HepG2 (cell line): ENCODE results near the gene CHRD. TPM values are rescaled to one million over a fixed set of nuclear protein-coding genes. Genes with fewer than 3 reads are reported as not detected.

Source experiments
- ATF7-NPFF ChIP-seq: sonication (generic); formaldehyde crosslinking; IDR thresholded peaks from 2 replicates; pipeline ENCODE4 v1.8.1; 2023; ENCODE audit warnings: mild to moderate bottlenecking, low read depth, missing genetic modification reagents, moderate library complexity
- BRD4 ChIP-seq: sonication (generic); formaldehyde crosslinking; IDR thresholded peaks from 2 replicates; pipeline ENCODE4 v1.4.0; 2020; ENCODE audit warnings: missing genetic modification reagents
- DNMT1 ChIP-seq: sonication (generic); formaldehyde crosslinking; IDR thresholded peaks from 2 replicates; pipeline ENCODE4 v1.5.1; 2020; ENCODE audit warnings: mild to moderate bottlenecking, missing genetic modification reagents
- GATAD2A ChIP-seq: IDR thresholded peaks from 2 replicates; pipeline ENCODE4 v1.6.1; 2016
- MTA1 ChIP-seq: sonication (generic); formaldehyde crosslinking; IDR thresholded peaks from 2 replicates; pipeline ENCODE4 v1.4.0; 2020; ENCODE audit warnings: missing genetic modification reagents, mild to moderate bottlenecking, borderline replicate concordance
- NR2F6 ChIP-seq, 2 experiments: IDR thresholded peaks; 2 replicates each; pipeline ENCODE4 v1.6.1; 2016; ENCODE audit warnings: antibody characterized with exemption in 1 of 2, mild to moderate bottlenecking in 1 of 2
- PRPF4 ChIP-seq: fragments of 200-400 bp; formaldehyde crosslinking; IDR thresholded peaks from 2 replicates; pipeline ENCODE4 v1.6.1; 2016; ENCODE audit warnings: low read length, low read depth; ENCODE audit not compliant: poor library complexity, severe bottlenecking
- RAD21 ChIP-seq: fragments of 450-650 bp; formaldehyde crosslinking; IDR thresholded peaks from 2 replicates; pipeline ENCODE4 v1.5.0; 2020; ENCODE audit warnings: mild to moderate bottlenecking
- RFXANK ChIP-seq: IDR thresholded peaks from 2 replicates; pipeline ENCODE4 v1.6.1; 2016
- SIN3B ChIP-seq: fragments of 150-350 bp; IDR thresholded peaks from 2 replicates; pipeline ENCODE4 v1.6.1; 2014; ENCODE audit warnings: low read length
- YEATS2 ChIP-seq: sonication (generic); formaldehyde crosslinking; IDR thresholded peaks from 2 replicates; pipeline ENCODE4 v1.4.0; 2020; ENCODE audit warnings: missing genetic modification reagents, borderline replicate concordance
- ZNF335 ChIP-seq: sonication (generic); formaldehyde crosslinking; IDR thresholded peaks from 2 replicates; pipeline ENCODE4 v1.4.0; 2020; ENCODE audit warnings: missing genetic modification reagents
- ZNF33B ChIP-seq: sonication (generic); formaldehyde crosslinking; IDR thresholded peaks from 2 replicates; pipeline ENCODE4 v1.5.1; 2020; ENCODE audit warnings: mild to moderate bottlenecking, missing genetic modification reagents
- ZNF678 ChIP-seq: sonication (generic); formaldehyde crosslinking; IDR thresholded peaks from 2 replicates; pipeline ENCODE4 v1.4.0; 2020; ENCODE audit warnings: mild to moderate bottlenecking, missing genetic modification reagents
- ZNF792 ChIP-seq: IDR thresholded peaks from 2 replicates; pipeline ENCODE4 v1.6.1; 2016
- polyA plus RNA-seq, 8 experiments: library from polyadenylated mRNA; depleted of rRNA in 3 of 8; stranded (reverse) in 7 of 8; unstranded in 1 of 8; fragments of >200 nt; fragmentation: Illumina TruSeq in 4 of 8; extraction: Trizol in 4 of 8; gene quantifications; 2 replicates each; pipeline versions ENCODE4 v1.2.1 to v1.2.3, GENCODE V29; 2011 to 2016; ENCODE audit warnings: low read depth in 4 of 8, missing spikeins in 1 of 8, mixed read lengths in 1 of 8; ENCODE audit not compliant: insufficient read depth in 1 of 8
- total RNA-seq, 5 experiments: library from RNA; depleted of rRNA; stranded (reverse); fragments of >200 nt; fragmentation: Illumina TruSeq; extraction: Trizol; gene quantifications; 2 replicates each; pipeline ENCODE4 v1.2.3, GENCODE V29; 2016; ENCODE audit warnings: low read depth in 1 of 5
- TF ChIP-seq, protein P1 (sequence below): sonication (generic); formaldehyde crosslinking; IDR thresholded peaks from 2 replicates; pipeline ENCODE4 v1.8.0; 2022; ENCODE audit warnings: mild to moderate bottlenecking, missing genetic modification reagents, borderline replicate concordance
- TF ChIP-seq, protein P2 (sequence below): sonication (generic); formaldehyde crosslinking; IDR thresholded peaks from 2 replicates; pipeline ENCODE4 v1.4.0; 2020; ENCODE audit warnings: mild to moderate bottlenecking, missing genetic modification reagents
- TF ChIP-seq, protein P3 (sequence below): sonication (generic); formaldehyde crosslinking; IDR thresholded peaks from 2 replicates; pipeline ENCODE4 v1.5.0; 2020; ENCODE audit warnings: missing genetic modification reagents
- TF ChIP-seq, protein P4 (sequence below): sonication (generic); formaldehyde crosslinking; IDR thresholded peaks from 2 replicates; pipeline ENCODE4 v1.8.1; 2023; ENCODE audit warnings: mild to moderate bottlenecking, moderate library complexity, missing genetic modification reagents
- TF ChIP-seq, protein P5 (sequence below): sonication (generic); formaldehyde crosslinking; IDR thresholded peaks from 2 replicates; pipeline ENCODE4 v1.4.0; 2020; ENCODE audit warnings: missing genetic modification reagents
- TF ChIP-seq, protein P6 (sequence below): sonication (generic); formaldehyde crosslinking; IDR thresholded peaks from 2 replicates; pipeline ENCODE4 v1.4.0; 2020; ENCODE audit warnings: missing genetic modification reagents
- TF ChIP-seq, protein P7 (sequence below): sonication (generic); formaldehyde crosslinking; IDR thresholded peaks from 2 replicates; pipeline ENCODE4 v1.8.0; 2022; ENCODE audit warnings: mild to moderate bottlenecking, missing genetic modification reagents, moderate library complexity

Gene CHRD
- total and polyA plus RNA-seq, 2 of the 13 experiments (the other 11 are each of a cell fraction or from before 2014, with no cell fraction given): 22.2 to 35.2 TPM

DNA sequence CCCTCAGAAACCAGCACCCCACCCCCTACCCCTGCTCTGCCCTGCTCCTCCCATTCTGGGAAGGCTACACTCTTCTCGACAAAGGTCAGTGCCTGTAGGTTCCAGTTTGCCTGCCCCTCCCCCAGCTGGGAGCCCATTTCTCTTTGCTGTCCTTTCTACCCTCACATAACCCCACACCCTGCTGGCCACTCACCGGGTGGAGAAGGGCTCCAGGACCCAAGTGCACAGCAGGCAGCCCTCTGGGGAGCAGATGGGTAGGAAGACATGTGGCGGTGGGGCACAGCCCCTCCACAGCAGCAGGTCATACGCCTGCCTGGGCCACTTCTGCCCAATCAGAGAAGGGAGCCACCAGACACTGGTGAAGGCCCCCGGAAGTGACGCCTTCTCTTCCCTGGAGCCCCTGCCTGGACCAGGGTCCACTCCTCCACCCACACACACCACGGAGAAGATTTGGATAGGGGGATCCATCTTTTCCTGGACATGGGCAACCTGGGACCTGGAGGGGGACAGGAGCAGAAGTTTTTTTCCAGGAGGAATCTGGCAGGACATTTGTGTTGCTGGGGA, 1.9 kb upstream of the CHRD start, which contains the start of gene THPO (continued):
- TF ChIP-seq, protein P1, sequence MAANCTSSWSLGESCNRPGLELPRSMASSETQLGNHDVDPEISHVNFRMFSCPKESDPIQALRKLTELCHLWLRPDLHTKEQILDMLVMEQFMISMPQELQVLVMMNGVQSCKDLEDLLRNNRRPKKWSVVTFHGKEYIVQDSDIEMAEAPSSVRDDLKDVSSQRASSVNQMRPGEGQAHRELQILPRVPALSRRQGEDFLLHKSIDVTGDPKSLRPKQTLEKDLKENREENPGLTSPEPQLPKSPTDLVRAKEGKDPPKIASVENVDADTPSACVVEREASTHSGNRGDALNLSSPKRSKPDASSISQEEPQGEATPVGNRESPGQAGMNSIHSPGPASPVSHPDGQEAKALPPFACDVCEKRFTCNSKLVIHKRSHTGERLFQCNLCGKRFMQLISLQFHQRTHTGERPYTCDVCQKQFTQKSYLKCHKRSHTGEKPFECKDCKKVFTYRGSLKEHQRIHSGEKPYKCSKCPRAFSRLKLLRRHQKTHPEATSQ: no peak
- peak; percentile 58 for TF ChIP-seq MTA1 (CRISPR knock-in tag)
- TF ChIP-seq, protein P2, sequence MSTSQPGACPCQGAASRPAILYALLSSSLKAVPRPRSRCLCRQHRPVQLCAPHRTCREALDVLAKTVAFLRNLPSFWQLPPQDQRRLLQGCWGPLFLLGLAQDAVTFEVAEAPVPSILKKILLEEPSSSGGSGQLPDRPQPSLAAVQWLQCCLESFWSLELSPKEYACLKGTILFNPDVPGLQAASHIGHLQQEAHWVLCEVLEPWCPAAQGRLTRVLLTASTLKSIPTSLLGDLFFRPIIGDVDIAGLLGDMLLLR (CRISPR knock-in tag): no peak
- TF ChIP-seq BRD4 (CRISPR knock-in tag): 0 out of 2 replicates have a peak, but pooled peaks have one; percentile 37
- TF ChIP-seq ZNF335: peak; percentile 95
- TF ChIP-seq, protein P3, sequence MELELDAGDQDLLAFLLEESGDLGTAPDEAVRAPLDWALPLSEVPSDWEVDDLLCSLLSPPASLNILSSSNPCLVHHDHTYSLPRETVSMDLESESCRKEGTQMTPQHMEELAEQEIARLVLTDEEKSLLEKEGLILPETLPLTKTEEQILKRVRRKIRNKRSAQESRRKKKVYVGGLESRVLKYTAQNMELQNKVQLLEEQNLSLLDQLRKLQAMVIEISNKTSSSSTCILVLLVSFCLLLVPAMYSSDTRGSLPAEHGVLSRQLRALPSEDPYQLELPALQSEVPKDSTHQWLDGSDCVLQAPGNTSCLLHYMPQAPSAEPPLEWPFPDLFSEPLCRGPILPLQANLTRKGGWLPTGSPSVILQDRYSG (CRISPR knock-in tag): no peak
- TF ChIP-seq, protein P4, sequence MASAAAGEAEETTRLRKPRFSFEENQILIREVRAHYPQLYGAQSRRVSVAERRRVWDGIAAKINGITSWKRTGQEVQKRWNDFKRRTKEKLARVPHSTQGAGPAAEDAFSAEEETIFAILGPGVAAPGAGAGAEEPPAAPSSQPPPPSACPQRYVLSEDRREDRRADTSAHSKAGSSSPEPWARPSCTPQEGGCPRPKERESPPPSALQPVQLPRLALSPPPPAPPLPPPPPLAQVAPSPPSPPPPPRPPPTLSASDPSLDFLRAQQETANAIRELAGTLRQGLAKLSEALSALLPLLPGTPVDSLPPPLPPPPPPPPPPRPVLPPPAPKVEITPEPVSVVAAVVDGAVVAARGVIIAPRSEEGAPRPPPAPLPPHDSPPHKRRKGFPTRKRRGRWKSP (CRISPR knock-in tag): peak; percentile 75; the same call in 1 of the 2 replicates
- 0 out of 2 replicates have a peak, but pooled peaks have one; percentile 22 for TF ChIP-seq GATAD2A (CRISPR knock-in tag)
- TF ChIP-seq RFXANK (CRISPR knock-in tag): 0 out of 2 replicates have a peak, but pooled peaks have one; percentile 18
- TF ChIP-seq, protein P5, sequence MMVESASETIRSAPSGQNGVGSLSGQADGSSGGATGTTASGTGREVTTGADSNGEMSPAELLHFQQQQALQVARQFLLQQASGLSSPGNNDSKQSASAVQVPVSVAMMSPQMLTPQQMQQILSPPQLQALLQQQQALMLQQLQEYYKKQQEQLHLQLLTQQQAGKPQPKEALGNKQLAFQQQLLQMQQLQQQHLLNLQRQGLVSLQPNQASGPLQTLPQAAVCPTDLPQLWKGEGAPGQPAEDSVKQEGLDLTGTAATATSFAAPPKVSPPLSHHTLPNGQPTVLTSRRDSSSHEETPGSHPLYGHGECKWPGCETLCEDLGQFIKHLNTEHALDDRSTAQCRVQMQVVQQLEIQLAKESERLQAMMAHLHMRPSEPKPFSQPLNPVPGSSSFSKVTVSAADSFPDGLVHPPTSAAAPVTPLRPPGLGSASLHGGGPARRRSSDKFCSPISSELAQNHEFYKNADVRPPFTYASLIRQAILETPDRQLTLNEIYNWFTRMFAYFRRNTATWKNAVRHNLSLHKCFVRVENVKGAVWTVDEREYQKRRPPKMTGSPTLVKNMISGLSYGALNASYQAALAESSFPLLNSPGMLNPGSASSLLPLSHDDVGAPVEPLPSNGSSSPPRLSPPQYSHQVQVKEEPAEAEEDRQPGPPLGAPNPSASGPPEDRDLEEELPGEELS (CRISPR knock-in tag): peak; percentile 30; the same call in 1 of the 2 replicates
- peak; percentile 61 for TF ChIP-seq NR2F6 (IDR thresholded peaks at IDR 0.05)
- TF ChIP-seq NR2F6 (CRISPR knock-in tag; IDR thresholded peaks at IDR 0.05): peak; percentile 58
- no peak for TF ChIP-seq ZNF678 (CRISPR knock-in tag)
- TF ChIP-seq PRPF4: no peak
- no peak for TF ChIP-seq DNMT1
- TF ChIP-seq RAD21 (CRISPR knock-in tag): no peak
- no peak for TF ChIP-seq ZNF792
- TF ChIP-seq SIN3B: 0 out of 2 replicates have a peak, but pooled peaks have one; percentile 23
- TF ChIP-seq ZNF33B (CRISPR knock-in tag): no peak
- TF ChIP-seq, protein P6, sequence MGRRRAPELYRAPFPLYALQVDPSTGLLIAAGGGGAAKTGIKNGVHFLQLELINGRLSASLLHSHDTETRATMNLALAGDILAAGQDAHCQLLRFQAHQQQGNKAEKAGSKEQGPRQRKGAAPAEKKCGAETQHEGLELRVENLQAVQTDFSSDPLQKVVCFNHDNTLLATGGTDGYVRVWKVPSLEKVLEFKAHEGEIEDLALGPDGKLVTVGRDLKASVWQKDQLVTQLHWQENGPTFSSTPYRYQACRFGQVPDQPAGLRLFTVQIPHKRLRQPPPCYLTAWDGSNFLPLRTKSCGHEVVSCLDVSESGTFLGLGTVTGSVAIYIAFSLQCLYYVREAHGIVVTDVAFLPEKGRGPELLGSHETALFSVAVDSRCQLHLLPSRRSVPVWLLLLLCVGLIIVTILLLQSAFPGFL (CRISPR knock-in tag): no peak
- no peak; the same call in 1 of the 2 replicates for TF ChIP-seq ATF7-NPFF
- peak; percentile 54; the same call in 1 of the 2 replicates for TF ChIP-seq YEATS2 (CRISPR knock-in tag)
- TF ChIP-seq, protein P7, sequence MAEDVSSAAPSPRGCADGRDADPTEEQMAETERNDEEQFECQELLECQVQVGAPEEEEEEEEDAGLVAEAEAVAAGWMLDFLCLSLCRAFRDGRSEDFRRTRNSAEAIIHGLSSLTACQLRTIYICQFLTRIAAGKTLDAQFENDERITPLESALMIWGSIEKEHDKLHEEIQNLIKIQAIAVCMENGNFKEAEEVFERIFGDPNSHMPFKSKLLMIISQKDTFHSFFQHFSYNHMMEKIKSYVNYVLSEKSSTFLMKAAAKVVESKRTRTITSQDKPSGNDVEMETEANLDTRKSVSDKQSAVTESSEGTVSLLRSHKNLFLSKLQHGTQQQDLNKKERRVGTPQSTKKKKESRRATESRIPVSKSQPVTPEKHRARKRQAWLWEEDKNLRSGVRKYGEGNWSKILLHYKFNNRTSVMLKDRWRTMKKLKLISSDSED: no peak
